ENCODE data around the gene LASP1. TPM values are rescaled to one million over a fixed set of nuclear protein-coding genes. Genes with fewer than 3 reads are reported as not detected.
"Not testable (repeated sequence)": the region's sequence is repeated elsewhere in the genome, so short reads cannot be mapped to it uniquely, and the experiment has no call there.

LASP1 gene
- total RNA-seq, 1 donor from 2014 or later, result 247 TPM

- not testable (repeated sequence) for DNase-seq (ENCODE audit: low spot score)
Observed at GRCh38 chr17:38930782-38931181, 60.9 kb downstream of the LASP1 start.

- DNase-seq (ENCODE audit: low spot score), result not testable (repeated sequence)
Observed at GRCh38 chr17:38933962-38934361, 64.1 kb downstream of the LASP1 start.

- DNase-seq (ENCODE audit: low spot score), result no peak
Observed at GRCh38 chr17:38939987-38940386, 70.1 kb downstream of the LASP1 start.

- no peak for DNase-seq (ENCODE audit: low spot score)
Observed at GRCh38 chr17:38940404-38940803, 70.5 kb downstream of the LASP1 start.

- no peak for DNase-seq (ENCODE audit: low spot score)
Observed at GRCh38 chr17:38942696-38943334, 73.0 kb downstream of the LASP1 start.

GRCh38 chr17:38943607-38944006, 73.7 kb downstream of the LASP1 start:
- DNase-seq (ENCODE audit: low spot score), result no peak

- DNase-seq (ENCODE audit: low spot score), result no peak
Observed at GRCh38 chr17:38947189-38947588, 77.3 kb downstream of the LASP1 start.

GRCh38 chr17:38953800-38954199, 83.9 kb downstream of the LASP1 start:
- DNase-seq (ENCODE audit: low spot score), result not testable (repeated sequence)

- DNase-seq (ENCODE audit: low spot score), result no peak
Observed at GRCh38 chr17:38958326-38958725, 88.5 kb downstream of the LASP1 start.

GRCh38 chr17:38958756-38959155, 88.9 kb downstream of the LASP1 start:
- no peak for DNase-seq (ENCODE audit: low spot score)

GRCh38 chr17:38959508-38959907, 89.7 kb downstream of the LASP1 start:
- no peak for DNase-seq (ENCODE audit: low spot score)

GRCh38 chr17:38960402-38960801, 90.5 kb downstream of the LASP1 start:
- DNase-seq (ENCODE audit: low spot score), result no peak

- no peak for DNase-seq (ENCODE audit: low spot score)
Observed at GRCh38 chr17:38961413-38961812, 91.6 kb downstream of the LASP1 start.

GRCh38 chr17:38967290-38967738, 97.5 kb downstream of the LASP1 start, which contains the start of gene FBXO47:
Gene FBXO47 (minus strand): TSS chr17:38967403. CDS start chr17:38963025, 4,378 bp downstream.
- peak; percentile 94 for DNase-seq (ENCODE audit: low spot score)

- no peak for DNase-seq (ENCODE audit: low spot score)
Observed at GRCh38 chr17:38969281-38969680, 99.4 kb downstream of the LASP1 start.

- DNase-seq (ENCODE audit: low spot score), result no peak
Observed at GRCh38 chr17:38970128-38970527, 100.3 kb downstream of the LASP1 start.

- DNase-seq (ENCODE audit: low spot score), result no peak
Observed at GRCh38 chr17:38970804-38971203, 100.9 kb downstream of the LASP1 start.

Other genes with a start within 250 kb of the LASP1 start
- 2.8 TPM for gene EPOP, start 195.1 kb upstream of the LASP1 start, total RNA-seq
- gene MLLT6, start 164.8 kb upstream of the LASP1 start, total RNA-seq, result 175 TPM
- gene CISD3, start 139.7 kb upstream of the LASP1 start, total RNA-seq, result 51.5 TPM
- gene PCGF2, start 121.7 kb upstream of the LASP1 start, total RNA-seq, result 52.3 TPM
- 119 TPM for gene PSMB3, start 117.3 kb upstream of the LASP1 start, total RNA-seq
- 46.7 TPM for gene PIP4K2B, start 70.5 kb upstream of the LASP1 start, total RNA-seq
- 19.3 TPM for gene CWC25, start 44.7 kb upstream of the LASP1 start, total RNA-seq
- 984 TPM for gene RPL23, start 16.3 kb upstream of the LASP1 start, total RNA-seq
- gene FBXO47, start 97.3 kb downstream of the LASP1 start, total RNA-seq, result not detected